HG03196 (cell line): ENCODE measurements around the gene GGT6.
"Not testable (repeated sequence)": the region's sequence is repeated elsewhere in the genome, so short reads cannot be mapped to it uniquely, and the experiment has no call there.

ENCODE experiments used
- ATAC-seq: cut with Tn5 transposase; IDR thresholded peaks from one replicate; pipeline ENCODE4 v1.9.1; 2021; ENCODE audit not compliant: unreplicated experiment

Gene GGT6

DNA sequence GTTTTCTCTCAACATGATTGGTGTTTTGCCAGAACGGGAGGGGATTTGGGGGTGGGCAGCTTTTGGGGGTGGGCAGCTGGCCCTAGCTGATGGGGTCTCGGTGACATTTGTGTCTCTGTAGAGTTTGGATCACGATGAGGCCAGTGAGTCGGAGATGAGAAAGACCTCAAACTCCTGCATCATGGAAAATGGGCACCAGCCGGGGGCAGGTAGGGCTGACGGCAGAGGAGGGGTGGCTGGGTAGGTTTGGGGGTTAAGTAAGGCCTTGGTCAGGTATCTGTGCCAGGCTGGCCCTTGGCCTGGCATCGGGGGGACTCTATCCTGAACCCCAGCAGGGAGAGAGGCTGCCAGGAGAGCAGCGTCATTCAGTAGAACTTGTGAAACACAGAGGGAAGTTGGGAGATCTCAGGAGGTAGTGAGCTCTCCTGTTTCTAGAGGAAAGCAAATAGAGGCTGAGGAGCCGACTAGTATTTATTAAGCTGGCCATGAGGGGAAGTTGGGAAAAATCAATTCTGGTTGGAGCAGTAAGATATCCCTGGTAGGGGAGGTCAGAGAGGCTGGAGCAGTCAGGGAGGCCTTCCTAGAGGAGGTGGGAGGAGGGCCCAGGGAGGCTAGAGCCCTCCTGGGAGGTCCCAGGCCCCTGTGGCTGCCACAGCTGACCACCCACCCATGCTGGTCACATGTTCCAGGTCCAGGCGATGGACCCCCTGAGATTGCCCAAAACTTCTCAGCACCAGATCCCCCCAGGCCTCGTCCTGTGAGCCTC, 32.0 kb upstream of the GGT6 start:
- no peak for ATAC-seq

DNA sequence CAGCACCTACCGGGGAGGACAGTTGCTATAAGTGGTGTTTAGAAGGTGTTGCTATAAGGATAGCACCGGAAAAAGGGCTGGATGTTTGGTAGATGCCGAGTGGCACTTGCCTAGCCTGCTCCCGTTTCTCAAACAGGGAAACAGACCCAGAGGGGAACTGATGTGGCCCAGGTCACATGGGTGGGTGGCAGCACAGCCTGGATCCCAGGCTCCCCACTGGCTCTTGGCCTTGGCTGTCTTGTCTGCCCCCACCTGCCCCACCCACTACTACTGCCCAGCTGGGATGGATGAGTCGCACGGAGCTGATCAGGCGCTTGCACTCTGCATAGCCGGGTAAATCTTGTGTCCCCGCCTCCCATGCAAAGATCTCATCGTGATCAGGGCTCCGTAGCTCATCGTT, 31.2 kb upstream of the GGT6 start:
- ATAC-seq, result no peak

GRCh38 chr17:4590981-4591453, 30.6 kb upstream of the GGT6 start:
- no peak for ATAC-seq

GRCh38 chr17:4590042-4590441, 29.7 kb upstream of the GGT6 start:
- ATAC-seq, result not testable (repeated sequence)

DNA sequence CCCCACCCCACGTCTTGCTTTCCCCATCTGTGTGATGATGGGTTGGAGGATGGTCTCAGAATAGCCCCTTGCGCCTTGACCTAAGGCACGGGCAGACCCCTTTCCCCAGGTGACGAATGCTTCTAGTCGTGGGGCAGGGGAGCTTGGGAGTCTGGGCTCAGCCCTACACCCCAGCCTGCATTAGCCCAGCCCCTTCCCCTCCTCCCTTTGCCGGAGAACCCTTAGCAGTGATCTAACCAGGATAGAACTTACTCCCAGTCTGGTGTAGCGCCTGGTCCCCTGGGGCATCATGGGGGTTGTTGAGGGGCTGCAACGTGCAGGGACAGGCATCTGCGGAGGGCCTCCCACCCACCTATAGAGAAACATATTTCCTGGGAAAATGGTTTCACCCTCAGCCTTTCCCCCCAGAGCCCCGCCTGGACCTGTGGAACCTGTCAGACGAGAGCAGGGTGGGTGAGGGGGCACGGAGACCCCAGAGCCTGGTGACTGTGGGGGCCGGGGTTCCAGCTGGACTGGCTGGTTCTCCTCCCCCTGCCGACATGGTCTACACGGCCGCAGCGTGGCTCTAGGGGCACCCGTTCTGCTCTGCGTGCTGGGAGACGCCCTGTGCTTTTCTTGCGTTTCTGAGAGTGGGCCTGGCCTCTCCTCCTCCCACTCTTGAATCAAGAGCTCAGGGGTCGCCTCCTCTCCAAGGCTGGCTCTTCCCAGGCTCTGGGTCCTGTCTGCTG, 28.7 kb upstream of the GGT6 start:
- no peak for ATAC-seq

- no peak for ATAC-seq
Measured at GRCh38 chr17:4588391-4588790, 28.0 kb upstream of the GGT6 start.

GRCh38 chr17:4587803-4588202, 27.4 kb upstream of the GGT6 start:
- ATAC-seq, result no peak

DNA sequence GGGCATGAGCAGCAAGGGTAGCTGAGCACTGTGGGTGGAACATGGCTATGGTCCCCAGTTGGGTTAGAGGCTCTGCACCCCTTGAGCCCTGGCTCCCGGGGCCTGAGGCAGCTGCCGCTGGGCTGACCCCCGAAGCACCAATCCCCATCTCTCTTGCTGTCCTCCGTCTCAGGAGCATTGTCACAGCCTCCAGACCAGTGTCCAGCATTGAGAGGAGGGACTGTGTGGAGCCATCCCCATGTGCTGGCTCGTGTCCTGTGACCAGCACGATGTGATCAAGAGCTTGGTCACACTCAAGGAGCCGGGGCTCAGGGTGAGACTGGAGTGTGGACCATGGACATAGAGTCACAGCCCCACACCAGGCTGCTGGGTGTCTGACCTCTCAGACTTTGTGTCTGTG, 26.8 kb upstream of the GGT6 start:
- ATAC-seq, result no peak

DNA sequence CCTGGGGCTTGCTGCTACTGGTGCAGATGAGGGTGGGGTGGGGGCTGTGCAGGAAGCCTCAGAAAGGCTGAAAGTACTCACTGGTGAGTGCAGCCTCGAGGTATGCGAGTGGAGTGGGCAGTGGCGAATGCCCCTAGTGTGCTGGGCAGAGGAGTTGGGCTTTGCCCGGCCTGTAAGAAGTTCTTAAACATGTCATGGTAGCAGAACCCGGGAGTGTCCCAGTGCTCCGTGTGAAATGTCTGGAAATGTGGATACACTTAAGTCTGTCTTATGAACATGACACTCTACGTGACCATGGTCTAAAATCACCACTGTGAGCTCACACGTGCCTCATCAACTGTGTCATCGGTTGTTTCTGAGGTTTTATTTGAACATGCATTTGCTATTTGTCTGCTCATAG, 25.7 kb upstream of the GGT6 start:
- no peak for ATAC-seq

- no peak for ATAC-seq
Measured at GRCh38 chr17:4585638-4585994, 25.2 kb upstream of the GGT6 start.

GRCh38 chr17:4584917-4585637, 24.7 kb upstream of the GGT6 start:
- no peak for ATAC-seq

- ATAC-seq, result no peak
Measured at GRCh38 chr17:4584101-4584916, 23.9 kb upstream of the GGT6 start, which contains the start of gene SMTNL2. Gene SMTNL2 (plus strand): TSS chr17:4584529. CDS start chr17:4584606, 77 bp downstream.

DNA sequence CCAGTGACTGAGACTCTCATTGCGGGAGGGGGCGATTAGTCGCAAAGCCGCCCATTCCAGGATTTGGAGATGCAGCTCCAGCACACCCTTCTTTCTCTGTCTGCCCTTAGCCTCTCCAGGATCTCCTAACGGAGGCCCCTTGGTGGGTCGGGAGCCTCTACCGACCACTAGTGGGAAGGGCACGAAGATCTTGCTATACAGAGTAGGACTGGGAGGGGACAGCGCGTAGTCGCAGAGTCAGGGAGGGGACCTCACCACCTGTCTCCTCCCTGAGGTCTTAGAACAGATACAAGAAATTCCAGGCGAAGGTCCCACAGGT, 23.4 kb upstream of the GGT6 start:
- ATAC-seq, result no peak

DNA sequence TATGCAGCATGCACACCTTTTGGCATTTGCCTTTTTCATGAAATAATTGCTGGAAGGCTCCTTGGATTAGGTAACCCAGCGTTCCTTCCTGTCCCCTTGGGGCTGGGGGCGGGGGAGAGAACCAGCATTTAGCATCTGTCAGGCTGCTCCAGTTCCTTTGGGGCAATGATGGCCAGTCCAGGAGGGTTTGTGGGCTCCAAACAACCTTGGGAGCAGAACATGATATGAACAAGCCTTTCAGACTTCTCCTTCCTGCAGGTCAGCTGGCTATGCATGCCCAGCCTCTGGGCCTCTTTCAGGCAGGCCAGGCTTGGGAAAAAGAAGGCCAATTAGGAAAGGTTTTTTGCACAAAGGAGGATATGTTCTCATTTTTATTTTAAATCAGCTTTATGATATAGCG, 22.8 kb upstream of the GGT6 start:
- ATAC-seq, result no peak

DNA sequence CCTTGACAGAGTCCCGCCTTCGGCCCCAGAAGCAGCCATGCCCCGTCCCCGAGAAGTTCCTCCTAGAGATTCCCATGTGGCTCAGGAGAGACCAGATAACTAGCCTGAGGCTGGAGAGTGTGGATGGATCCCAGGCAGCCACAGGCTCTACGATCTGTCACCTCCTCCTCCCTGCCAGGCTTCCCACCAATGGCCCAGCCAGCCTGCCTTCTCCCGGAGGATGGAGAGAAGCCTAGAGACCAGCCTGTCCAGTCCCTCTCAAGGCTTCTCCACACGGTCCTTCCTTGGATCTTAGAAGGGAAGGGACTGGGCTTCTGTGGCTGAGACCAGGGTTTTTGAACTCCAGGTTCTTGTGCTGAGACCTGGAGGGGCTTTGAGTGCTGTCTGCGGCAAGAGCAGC, 22.3 kb upstream of the GGT6 start:
- no peak for ATAC-seq

- ATAC-seq, result no peak
Measured at GRCh38 chr17:4582101-4582501, 21.7 kb upstream of the GGT6 start.

DNA sequence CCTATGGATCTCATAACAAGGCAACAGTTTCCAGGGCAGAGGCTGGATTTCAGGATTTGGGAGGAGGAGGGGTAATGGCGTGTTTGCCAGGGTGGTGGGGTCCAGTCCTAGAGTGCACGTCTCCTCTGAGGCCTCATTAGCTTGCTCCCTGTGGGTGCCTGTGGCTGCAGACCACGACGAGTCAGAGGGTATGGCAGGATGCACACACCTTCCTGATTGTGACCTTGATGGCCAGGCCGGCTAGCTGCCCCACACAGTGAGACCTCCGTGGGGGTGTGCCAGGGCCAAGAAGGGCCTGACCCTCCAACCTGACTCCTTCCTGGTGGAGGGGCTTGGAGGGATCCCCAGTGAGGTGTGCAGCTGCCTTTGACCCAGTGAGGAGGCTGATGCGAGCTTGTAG, 19.9 kb upstream of the GGT6 start:
- no peak for ATAC-seq

- no peak for ATAC-seq
Measured at GRCh38 chr17:4579678-4580077, 19.3 kb upstream of the GGT6 start.

DNA sequence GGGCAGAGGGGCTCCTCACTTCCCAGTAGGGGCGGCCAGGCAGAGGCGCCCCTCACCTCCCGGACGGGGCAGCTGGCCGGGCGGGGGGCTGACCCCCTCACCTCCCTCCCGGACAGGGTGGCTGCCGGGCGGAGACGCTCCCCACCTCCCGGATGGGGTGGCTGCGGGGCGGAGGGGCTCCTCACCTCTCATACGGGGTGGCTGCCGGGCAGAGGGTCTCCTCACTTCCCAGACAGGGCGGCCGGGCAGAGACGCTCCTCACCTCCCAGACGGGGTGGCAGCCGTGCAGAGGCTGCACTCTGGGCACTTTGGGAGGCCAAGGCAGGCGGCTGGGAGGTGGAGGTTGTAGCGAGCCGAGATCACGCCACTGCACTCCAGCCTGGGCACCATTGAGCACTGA, 18.0 kb upstream of the GGT6 start:
- not testable (repeated sequence) for ATAC-seq

DNA sequence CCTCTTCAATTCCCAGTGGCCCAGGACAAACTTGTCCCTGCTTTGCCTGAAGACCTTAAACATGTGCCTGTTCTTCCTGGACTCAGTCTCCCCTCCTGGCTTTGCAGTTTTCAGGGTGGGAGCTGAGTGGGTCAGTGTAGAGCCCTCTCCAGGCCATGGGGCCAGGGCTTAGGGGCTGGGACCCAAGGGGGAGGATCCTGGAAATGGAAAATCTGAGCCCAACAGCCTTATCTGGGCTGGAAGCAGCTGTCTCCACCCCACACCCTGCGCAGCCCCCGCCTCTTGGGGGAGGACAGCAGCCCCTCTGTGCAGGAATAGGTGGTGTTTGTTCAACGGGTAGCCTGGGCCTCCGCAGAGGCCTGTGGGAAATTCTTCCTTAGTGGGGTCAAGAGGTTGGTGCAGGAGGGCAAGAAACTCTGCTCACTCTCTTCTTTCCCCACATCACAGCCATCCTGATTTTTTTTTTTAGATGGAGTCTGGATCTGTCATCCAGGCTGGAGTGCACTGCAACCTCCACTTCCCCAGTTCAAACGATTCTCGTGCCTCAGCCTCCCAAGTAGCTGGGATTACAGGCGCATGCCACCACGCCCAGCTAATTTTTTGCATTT, 17.1 kb upstream of the GGT6 start:
- ATAC-seq, result no peak
